Choroid plexus epithelial cell (primary cell): ENCODE measurements around the gene TYW1.
"Not testable (repeated sequence)": the region's sequence is repeated elsewhere in the genome, so short reads cannot be mapped to it uniquely, and the experiment has no call there.

Experiments used
- DNase-seq: peaks from one replicate; pipeline ENCODE4 v3.0.0-alpha.2; 2010; ENCODE audit warnings: low read depth
- H3K4me3 ChIP-seq: 2 replicates; pipeline ENCODE4 v1.5.1; 2011; ENCODE audit warnings: low read depth, mild to moderate bottlenecking, control low read depth, low read length, moderate library complexity
- TF ChIP-seq, protein P1 (sequence below): conservative IDR thresholded peaks from 2 replicates; pipeline ENCODE4 v1.5.1; 2011; ENCODE audit warnings: low read depth, mild to moderate bottlenecking, control low read depth, inconsistent platforms, low read length, moderate library complexity

Gene TYW1

GRCh38 chr7:67022511-67022910 lies 25.9 kb downstream of the TYW1 start:
- H3K4me3 ChIP-seq = no peak overlapping the region
- DNase-seq = no peak
- TF ChIP-seq, protein P1, sequence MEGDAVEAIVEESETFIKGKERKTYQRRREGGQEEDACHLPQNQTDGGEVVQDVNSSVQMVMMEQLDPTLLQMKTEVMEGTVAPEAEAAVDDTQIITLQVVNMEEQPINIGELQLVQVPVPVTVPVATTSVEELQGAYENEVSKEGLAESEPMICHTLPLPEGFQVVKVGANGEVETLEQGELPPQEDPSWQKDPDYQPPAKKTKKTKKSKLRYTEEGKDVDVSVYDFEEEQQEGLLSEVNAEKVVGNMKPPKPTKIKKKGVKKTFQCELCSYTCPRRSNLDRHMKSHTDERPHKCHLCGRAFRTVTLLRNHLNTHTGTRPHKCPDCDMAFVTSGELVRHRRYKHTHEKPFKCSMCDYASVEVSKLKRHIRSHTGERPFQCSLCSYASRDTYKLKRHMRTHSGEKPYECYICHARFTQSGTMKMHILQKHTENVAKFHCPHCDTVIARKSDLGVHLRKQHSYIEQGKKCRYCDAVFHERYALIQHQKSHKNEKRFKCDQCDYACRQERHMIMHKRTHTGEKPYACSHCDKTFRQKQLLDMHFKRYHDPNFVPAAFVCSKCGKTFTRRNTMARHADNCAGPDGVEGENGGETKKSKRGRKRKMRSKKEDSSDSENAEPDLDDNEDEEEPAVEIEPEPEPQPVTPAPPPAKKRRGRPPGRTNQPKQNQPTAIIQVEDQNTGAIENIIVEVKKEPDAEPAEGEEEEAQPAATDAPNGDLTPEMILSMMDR = no peak

GRCh38 chr7:67025459-67025858 lies 28.8 kb downstream of the TYW1 start:
- not testable (repeated sequence) for H3K4me3 ChIP-seq
- DNase-seq = peak; percentile 71

DNA sequence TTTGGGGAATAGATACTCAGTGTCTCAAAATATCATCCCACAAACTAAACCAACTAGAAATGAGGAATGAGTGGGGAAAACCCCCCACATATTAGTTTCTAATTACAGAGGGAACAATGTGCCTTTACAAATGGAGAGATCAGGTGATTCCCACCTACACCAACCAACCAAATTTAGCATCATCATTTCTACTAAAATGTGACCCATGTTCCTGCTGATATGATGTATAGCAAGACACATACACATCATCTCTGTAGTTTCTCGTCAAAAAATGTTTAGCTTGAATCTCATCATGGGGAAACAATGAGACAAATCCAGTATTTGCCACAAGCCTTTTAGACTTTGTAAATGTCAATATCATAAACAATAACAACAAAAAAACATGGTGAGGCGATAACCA lies 35.1 kb downstream of the TYW1 start:
- not testable (repeated sequence) for H3K4me3 ChIP-seq, DNase-seq

- TF ChIP-seq, protein P1 = no peak
- H3K4me3 ChIP-seq = no peak overlapping the region
- DNase-seq = no peak
These were observed 36.6 kb downstream of the TYW1 start for GRCh38 chr7:67033251-67033650.

DNA sequence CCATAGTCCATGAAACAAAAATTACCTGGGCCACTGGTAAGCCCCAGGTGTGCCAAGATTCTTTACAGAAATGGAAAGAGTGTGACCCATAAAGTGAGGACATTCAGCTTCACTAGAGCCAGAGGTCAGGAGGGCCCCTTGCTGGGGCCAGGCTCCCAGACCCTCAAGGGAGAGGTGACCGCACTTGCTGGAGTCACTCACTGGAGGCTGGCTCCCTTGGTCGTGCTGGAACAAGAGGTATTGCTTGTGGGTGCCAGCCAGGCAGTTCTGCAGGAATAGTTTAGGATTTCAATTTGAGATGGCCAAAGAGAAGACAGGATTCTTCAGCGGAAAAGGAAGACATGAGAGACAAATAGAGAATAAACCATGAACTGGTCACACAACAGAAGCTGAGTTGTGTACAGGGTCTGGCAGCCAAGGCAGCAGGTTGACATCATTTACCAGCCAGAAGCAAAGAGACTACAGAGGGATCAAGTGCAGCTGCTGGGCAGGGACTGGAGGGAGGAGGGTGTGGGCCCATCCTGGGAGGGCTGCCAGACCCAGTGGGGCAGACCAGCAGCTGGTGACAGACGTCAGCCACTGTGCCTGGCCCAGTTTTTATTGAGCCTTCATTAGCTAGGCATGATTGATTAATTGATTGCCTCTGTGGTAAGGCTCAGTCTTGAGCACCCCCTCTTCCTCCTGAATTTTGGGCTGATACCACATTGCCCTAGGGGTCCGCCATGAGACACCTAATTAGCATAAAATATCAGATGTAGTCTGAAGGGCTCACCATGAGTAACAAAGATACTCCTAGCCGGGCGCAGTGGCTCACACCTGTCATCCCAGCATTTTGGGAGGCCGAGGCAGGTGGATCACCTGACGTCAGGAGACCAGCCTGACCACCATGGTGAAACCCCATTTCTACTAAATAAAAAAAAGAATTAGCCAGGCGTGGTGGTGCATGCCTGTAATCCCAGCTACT lies 40.1 kb downstream of the TYW1 start:
- not testable (repeated sequence) for H3K4me3 ChIP-seq, DNase-seq

- H3K4me3 ChIP-seq, DNase-seq: not testable (repeated sequence)
- TF ChIP-seq, protein P1 = peak; percentile 34
These were observed 44.2 kb downstream of the TYW1 start for GRCh38 chr7:67040832-67041231.

DNA sequence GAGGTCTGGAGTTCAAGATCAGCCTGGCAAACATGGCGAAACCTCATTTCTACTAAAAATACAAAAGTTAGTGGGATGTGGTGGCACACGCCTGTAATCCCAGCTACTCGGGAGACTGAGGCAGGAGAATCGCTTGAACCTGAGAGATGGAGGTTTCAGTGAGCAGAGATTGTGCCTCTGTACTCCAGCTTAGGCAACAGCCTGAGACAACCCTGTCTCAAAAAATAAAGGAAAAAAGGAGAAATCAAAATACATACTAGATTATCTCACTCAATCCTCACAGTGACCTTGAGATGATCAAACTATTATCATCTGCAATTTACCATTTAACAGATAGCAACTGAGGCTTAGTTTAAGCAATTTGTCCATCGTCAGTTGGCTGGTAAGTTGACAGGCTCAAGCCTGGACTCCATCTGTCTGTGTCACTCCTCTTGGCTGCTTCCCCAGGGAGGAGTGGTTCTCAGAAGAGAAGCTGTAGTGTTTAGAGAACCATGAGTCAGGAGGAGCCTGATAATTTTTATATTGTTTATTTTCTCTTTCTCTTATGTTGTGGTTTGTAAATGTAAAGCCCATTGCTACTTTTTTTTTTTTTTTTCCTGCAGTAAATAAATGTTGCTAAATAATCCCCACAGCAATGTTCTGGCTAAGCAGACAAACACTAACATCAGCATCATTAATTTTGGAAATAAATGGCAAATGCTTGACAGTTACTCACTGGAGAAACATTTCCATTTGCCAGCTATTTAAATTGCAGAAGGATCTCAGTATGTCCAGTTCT lies 46.3 kb downstream of the TYW1 start:
- peak; percentile 81 for DNase-seq
- H3K4me3 ChIP-seq = not testable (repeated sequence)

GRCh38 chr7:67043559-67043930 lies 46.9 kb downstream of the TYW1 start:
- not testable (repeated sequence) for H3K4me3 ChIP-seq, DNase-seq

- no peak for DNase-seq
- TF ChIP-seq, protein P1 = no peak
- H3K4me3 ChIP-seq = no peak overlapping the region
These were observed 48.9 kb downstream of the TYW1 start for GRCh38 chr7:67045496-67045995.

DNA sequence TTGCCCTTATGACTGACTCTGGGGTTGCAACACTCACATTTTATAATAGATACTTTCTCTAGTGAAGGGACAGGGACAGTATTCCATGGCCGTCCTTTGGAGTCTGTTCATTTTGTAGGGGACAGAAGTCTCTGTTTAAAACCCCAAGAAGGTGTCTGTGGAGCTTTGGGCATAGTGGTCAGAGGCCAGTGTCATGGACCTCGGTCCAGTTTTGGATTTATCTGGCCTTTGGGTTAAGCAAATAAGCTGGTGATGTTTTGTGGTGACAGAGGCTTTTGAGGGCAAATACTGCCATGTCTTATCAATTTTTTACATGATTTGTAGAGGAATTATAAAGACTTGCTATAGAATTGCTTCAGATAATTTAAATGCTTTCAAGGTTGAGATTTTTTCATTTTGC lies 50.2 kb downstream of the TYW1 start:
- H3K4me3 ChIP-seq, DNase-seq: not testable (repeated sequence)

DNA sequence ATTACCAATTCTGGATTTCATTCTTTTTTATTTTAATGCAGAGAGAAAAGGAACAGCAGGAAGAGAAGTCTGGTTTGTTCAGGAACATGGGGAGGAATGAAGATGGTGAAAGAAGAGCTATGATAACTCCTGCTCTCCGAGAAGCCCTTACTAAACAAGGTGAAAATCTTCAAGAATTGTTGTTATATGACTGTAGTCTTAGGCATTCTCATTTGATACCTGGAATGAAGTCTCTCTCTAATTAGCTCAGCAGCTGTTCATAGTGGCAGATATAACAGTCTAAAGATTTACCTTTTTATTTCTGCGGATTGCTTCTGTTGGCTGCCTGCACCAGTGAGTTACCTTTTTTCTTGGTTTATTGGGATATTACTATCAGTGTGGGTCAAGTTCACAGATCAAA lies 53.3 kb downstream of the TYW1 start:
- H3K4me3 ChIP-seq, DNase-seq: not testable (repeated sequence)

DNA sequence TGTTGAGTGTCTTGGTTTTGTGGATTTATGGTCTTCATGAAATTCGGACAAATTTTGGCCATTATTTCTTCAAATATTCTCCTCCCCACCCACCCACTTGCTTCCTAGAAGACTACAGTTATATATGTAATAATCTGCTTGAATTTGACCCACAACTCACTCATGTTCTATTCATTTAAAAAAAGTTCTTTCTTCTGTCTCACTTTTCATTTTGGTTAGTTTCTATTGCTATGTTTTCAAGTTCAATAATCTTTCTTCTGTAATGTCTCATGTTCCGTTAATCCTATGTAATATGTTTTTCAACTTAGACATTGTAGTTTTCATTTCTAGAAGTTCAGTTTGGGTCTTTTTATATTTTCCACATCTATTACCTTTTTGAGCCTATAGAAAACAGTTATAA lies 55.5 kb downstream of the TYW1 start:
- not testable (repeated sequence) for DNase-seq, H3K4me3 ChIP-seq
